ENCODE measurements around the gene APOF.
"Not testable (repeated sequence)": the region's sequence is repeated elsewhere in the genome, so short reads cannot be mapped to it uniquely, and the experiment has no call there.

The APOF gene

DNA sequence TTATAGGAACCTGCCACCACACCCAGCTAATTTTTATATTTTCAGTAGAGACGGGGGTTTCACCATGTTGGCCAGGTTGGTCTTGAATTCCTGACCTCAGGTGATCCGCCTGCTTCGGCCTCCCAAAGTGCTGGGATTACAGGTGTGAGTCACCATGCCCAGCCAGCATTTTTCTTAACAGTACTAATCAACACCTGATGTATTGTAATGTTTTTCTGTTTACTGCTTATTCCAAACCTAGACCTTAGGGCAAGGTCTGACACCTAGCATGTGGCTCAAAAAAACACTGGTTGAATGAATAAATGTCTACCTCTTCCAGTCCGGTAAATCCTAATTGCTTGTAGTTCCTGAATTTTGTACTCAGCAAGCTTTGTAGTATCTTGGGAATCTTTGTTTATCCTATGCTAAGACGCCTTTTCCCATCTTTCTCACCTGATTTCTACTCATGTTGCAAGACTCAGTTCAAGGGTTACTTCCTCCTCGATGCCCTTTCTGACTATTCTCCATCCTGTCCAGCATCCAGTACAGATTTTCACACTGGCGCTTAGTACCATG lies 31.6 kb downstream of the APOF start:
- DNase-seq: no peak

DNA sequence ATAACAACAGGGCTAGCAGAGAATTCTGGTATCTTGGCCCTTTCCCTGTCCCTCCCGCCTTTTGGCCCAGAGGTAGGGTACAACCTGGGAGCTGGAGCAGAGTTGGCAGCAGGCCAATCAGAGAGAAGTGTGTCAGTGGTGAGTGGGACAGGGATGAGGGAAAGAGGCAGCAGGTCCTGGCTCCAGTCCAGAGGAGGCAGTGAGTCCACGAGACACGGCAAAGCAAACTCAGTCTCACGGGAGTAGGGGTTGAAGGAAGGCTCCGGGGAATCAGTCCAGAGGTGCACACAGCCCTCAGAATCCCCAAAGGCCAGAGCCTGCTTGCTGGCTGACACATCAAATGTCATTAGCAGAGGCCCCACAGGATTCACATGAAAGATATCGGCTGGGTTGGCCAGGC lies 36.1 kb downstream of the APOF start:
- DNase-seq: no peak

DNA sequence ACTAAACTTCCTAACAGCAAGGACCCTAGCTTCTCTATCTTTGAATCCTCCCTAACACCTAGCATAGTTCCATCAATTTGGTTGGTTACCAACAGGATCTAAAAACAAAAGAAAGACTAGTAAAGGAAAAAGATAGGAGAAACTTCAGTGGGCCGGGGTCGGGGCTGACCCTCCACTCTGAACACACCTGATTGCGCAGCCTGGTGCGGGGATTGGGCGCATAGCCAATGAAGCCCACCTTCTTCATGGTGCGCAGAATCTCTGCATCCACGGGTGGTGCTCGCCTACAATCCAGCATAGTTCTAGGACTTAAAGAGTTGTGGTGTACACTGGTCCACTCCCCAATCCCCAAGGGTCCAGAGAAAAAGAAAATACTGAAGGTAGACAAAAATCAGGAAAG lies 36.5 kb downstream of the APOF start:
- DNase-seq: no peak

DNA sequence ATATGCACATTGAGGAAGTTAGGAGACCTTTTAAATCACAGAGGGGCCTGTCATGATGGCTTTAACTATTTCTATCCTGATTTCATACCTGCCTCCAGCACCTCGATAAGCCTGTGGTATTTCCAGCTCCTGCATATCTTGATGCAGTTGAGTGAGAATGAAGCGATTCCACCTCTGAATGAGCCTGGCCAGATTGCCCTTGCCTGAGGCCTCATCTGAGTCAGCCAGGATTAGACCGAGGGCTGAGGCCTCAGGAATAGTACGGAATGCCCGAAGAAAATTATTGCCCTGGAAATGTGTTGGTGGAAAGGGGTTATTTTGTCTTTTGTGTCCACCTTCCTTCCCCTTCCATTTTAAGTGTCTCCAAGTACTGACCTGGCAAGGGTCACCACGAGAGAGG lies 38.5 kb downstream of the APOF start:
- DNase-seq: no peak

DNA sequence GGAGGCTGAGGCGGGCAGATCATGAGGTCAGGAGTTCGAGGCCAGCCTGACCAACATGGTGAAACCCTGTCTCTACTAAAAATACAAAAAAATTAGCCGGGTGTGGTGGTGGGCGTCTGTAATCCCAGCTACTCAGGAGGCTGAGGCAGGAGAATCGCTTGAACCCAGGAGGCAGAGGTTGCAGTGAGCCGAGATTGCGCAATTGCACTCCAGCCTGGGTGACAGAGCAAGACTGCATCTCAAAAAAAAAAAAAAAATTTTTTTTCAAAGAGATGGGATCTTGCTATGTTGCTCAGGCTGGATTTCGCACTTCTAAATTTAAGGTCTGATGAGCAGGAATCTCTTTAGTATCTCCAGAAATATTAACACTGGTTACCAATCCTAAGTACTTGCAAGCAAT lies 41.0 kb downstream of the APOF start:
- not testable (repeated sequence) for DNase-seq

GRCh38 chr12:56321027-56321426 lies 41.6 kb downstream of the APOF start:
- no peak for DNase-seq

- no peak for DNase-seq
Measured at GRCh38 chr12:56317675-56318074, 45.0 kb downstream of the APOF start.

- DNase-seq: peak; percentile 98
Measured at GRCh38 chr12:56315622-56316473, 46.8 kb downstream of the APOF start, which contains the start of gene CNPY2. TSS of gene CNPY2 (minus strand) at chr12:56315988. CDS start at chr12:56315217, 771 bp downstream.

GRCh38 chr12:56315249-56315621 lies 47.4 kb downstream of the APOF start:
- no peak for DNase-seq

DNA sequence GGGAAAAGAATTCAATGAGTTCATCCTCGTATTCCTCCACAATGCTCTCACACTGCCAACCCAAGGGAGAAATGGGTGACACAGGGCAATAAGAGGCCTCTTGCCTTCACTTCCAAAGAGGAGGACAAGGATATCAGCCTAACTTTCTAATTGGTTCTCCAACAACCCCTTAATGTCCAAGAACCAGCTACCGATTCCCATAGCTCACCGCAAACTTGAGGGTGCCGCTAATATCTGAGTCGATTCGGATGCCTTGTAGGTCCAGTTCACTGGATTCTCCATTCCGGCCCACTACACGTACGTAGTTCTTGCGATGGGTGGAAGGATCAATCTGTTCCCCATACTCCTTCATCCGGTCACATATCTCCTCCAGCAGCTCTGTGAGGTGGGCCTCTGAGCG lies 51.7 kb downstream of the APOF start:
- DNase-seq: no peak
